GM12865 (cell line): ENCODE data around the gene CRHR1.

Source experiments
- DNase-seq: peaks from one replicate; pipeline ENCODE4 v3.0.0; 2010; ENCODE audit warnings: low read depth
- H3K4me3 ChIP-seq: 2 replicates; pipeline ENCODE4 v1.5.1; 2011; ENCODE audit warnings: mild to moderate bottlenecking, low read depth, low read length, control low read depth
- TF ChIP-seq, protein P1 (sequence below): IDR thresholded peaks from 2 replicates; pipeline ENCODE4 v1.5.1; 2011; ENCODE audit warnings: low read length, control low read depth, low read depth, inconsistent platforms; ENCODE audit not compliant: insufficient read depth; ENCODE audit errors: missing control alignments

Gene CRHR1

DNA sequence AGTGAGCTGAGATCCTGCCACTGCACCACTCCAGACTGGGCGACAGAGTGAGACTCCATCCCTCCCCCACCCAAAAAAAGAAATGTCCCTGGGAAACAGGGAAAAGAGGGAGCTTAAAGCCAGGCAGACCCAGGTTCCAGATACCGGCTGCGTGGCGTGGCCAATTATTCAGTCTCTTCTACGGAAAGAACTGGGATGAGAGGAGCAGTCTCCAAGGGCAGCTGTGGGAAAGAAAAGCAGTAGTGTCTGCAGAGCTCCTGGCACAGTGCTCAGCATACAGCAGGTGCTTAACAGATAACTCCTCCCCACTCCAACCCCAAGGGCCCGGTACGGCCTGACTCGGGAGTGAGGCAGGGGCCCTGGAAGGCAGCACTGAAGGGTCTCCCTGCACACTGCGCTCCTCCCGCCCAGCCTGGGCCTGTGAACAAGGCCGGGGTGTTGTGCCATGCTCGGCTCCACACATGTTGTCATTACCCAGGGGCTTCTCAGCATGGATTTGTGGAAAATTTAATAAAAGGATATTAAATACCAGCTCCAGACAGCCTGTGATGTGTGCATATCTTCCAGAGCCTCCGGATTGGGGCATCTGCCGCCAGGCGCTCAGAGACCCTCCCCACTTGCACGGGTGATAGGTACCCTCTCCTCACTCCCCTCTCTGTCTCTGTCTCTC is 42.9 kb downstream of the CRHR1 start:
- no peak overlapping the region for H3K4me3 ChIP-seq
- DNase-seq: no peak
- TF ChIP-seq, protein P1, sequence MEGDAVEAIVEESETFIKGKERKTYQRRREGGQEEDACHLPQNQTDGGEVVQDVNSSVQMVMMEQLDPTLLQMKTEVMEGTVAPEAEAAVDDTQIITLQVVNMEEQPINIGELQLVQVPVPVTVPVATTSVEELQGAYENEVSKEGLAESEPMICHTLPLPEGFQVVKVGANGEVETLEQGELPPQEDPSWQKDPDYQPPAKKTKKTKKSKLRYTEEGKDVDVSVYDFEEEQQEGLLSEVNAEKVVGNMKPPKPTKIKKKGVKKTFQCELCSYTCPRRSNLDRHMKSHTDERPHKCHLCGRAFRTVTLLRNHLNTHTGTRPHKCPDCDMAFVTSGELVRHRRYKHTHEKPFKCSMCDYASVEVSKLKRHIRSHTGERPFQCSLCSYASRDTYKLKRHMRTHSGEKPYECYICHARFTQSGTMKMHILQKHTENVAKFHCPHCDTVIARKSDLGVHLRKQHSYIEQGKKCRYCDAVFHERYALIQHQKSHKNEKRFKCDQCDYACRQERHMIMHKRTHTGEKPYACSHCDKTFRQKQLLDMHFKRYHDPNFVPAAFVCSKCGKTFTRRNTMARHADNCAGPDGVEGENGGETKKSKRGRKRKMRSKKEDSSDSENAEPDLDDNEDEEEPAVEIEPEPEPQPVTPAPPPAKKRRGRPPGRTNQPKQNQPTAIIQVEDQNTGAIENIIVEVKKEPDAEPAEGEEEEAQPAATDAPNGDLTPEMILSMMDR: no peak

DNA sequence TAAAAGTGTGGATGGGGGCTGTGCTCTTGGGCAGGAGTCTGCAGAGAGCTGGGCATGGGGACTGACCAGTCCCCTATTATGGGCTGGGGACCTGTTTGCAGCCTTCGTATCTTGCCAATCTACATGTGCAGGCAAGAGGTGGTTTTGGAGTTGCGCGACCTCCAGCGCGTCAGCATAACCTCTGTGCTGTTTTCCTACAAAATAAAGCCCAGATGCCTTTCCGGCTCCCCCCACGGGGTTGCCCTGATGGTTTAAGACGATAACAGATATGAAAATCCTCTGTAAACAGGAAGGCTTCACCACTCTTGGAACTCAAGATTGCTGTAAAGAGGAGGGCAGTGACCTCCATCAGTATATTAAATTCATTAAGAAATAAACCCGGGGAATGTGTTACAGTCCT is 44.1 kb downstream of the CRHR1 start:
- TF ChIP-seq, protein P1: no peak
- H3K4me3 ChIP-seq: no peak overlapping the region
- DNase-seq: no peak

DNA sequence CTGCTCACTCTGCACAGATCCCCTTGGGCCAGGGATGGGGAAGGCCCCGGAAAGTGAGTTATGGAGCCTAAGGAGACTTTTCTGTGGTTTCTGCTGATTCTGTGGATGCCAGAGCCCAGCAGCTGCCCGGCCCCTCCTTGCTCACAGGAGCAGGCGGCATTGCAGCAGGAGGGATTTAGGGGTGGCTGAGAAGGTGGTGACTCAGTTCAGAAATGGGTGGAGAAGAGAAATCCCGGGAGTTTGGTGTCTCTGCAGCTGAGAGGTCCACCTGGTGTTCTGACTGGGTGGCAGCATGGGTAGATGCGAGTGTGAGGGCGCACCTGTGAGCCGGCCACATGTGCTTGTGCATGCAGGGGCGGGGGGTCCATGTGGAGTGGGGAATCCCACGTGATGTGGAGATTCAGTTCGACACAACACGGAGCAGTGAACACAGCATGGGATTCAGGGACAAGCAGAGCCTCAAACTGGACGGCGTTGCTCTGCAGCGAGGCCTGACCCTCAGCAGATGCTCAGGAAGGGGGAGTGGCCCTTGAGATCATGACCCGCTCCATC is 44.5 kb downstream of the CRHR1 start:
- no peak overlapping the region for H3K4me3 ChIP-seq
- no peak for DNase-seq
- TF ChIP-seq, protein P1: no peak

DNA sequence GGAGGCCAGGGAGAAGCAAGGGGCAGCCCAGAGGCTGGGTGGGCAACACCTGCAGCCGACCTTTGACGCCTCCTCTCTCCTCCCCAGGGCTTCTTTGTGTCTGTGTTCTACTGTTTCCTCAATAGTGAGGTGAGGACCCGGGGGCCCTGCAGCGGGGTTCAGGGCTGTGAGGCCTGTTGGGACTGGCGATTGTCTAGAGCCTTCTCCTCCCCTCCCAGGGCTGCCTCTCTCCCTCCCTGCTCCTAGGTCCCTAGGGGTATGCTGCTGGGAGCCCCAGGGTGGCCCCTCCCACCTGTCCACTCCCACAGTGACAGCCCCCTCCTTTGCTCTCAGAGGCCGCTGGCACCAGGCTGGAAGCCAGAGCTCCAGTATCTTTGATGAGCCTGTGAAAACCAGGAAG is 49.8 kb downstream of the CRHR1 start:
- H3K4me3 ChIP-seq: no peak overlapping the region
- DNase-seq: no peak
- TF ChIP-seq, protein P1: no peak

DNA sequence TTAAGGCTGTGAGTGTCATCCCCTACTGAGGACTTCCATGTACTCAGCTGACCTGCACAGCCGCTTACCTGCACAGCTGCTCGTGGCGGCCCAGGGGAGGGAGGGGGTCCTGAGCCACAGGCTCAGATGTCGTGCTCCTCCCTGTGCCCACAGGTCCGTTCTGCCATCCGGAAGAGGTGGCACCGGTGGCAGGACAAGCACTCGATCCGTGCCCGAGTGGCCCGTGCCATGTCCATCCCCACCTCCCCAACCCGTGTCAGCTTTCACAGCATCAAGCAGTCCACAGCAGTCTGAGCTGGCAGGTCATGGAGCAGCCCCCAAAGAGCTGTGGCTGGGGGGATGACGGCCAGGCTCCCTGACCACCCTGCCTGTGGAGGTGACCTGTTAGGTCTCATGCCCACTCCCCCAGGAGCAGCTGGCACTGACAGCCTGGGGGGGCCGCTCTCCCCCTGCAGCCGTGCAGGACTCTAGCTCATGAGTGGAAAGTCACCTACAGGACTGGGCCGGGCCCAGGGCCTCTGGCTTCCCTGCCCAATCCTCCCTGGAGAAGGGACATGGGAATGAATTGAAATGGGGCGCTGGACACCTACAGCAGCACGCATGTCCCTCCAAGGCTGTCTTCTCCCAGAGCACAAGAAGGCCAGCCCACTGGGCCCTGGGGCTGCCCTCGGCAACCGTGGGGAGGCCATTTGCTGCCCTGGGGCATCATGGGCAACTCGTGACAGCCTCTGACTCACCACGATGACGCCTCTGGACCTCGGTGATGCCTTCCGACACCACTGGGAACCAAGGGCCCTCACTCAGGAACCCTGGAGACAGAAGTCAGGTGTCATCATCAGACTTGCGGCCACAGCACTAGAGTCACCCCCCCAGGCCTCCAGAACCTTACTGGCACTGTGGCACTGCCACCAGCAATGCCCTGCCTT is 50.6 kb downstream of the CRHR1 start:
- TF ChIP-seq, protein P1: no peak

DNA sequence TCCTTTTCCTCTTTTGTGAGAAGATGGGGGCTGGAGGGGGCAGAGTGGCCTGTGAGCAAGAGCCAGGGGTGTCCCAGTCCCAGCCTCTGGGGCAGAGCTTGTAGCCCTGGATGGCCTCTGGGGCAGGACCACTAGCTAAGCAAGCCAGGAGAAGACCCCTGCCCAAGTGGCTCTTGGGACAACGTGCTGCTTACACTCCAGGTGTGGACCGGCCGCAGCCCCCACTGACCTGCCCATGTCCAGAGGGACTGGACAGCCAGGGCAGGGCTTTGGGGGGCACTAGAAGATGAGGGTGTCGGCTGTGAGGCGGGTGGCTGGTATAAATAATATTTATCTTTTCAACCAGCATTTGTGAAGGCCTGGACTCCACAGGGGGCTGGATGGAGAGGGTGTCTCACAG is 51.4 kb downstream of the CRHR1 start:
- TF ChIP-seq, protein P1: no peak
- H3K4me3 ChIP-seq: no peak overlapping the region
- no peak for DNase-seq

More for the DNA sequence above, 50.6 kb downstream of the CRHR1 start:
- DNase-seq: no peak
- H3K4me3 ChIP-seq: no peak overlapping the region
